ENCODE measurements around the gene TRIM14.
"Not testable (repeated sequence)": the region's sequence is repeated elsewhere in the genome, so short reads cannot be mapped to it uniquely, and the experiment has no call there.

TRIM14 gene

GRCh38 chr9:98129451-98129881 lies 10.4 kb upstream of the TRIM14 start:
- DNase-seq (ENCODE audit: low spot score): peak; percentile 72
- TF ChIP-seq CTCF (IDR thresholded peaks at IDR 0.05; ENCODE audit: borderline replicate concordance, control extremely low read depth, extremely low read depth, insufficient read depth, missing control alignments): no peak
- in situ Hi-C loops (cut with MboI; ENCODE audit: low sequenced_read_pairs, unreplicated experiment): no loop called here

GRCh38 chr9:98128316-98128715 lies 9.3 kb upstream of the TRIM14 start:
- in situ Hi-C loops (cut with MboI; ENCODE audit: low sequenced_read_pairs, unreplicated experiment): no loop called here
- no peak for DNase-seq (ENCODE audit: low spot score)
- TF ChIP-seq CTCF (IDR thresholded peaks at IDR 0.05; ENCODE audit: borderline replicate concordance, control extremely low read depth, extremely low read depth, insufficient read depth, missing control alignments): no peak

- in situ Hi-C loops (cut with MboI; ENCODE audit: low sequenced_read_pairs, unreplicated experiment): no loop called here
- DNase-seq (ENCODE audit: low spot score): no peak
- TF ChIP-seq CTCF (IDR thresholded peaks at IDR 0.05; ENCODE audit: borderline replicate concordance, control extremely low read depth, extremely low read depth, insufficient read depth, missing control alignments): no peak
Observed at GRCh38 chr9:98127226-98127625, 8.2 kb upstream of the TRIM14 start.

- in situ Hi-C loops (cut with MboI; ENCODE audit: low sequenced_read_pairs, unreplicated experiment): no loop called here
- TF ChIP-seq CTCF (IDR thresholded peaks at IDR 0.05; ENCODE audit: borderline replicate concordance, control extremely low read depth, extremely low read depth, insufficient read depth, missing control alignments): no peak
- DNase-seq (ENCODE audit: low spot score): no peak
Observed at GRCh38 chr9:98124637-98125426, 5.8 kb upstream of the TRIM14 start.

- DNase-seq (ENCODE audit: low spot score); in situ Hi-C loops (cut with MboI; ENCODE audit: low sequenced_read_pairs, unreplicated experiment): not testable (repeated sequence)
Observed at GRCh38 chr9:98124091-98124490, 5.1 kb upstream of the TRIM14 start.

GRCh38 chr9:98121058-98121457 lies 2.0 kb upstream of the TRIM14 start:
- in situ Hi-C loops (cut with MboI; ENCODE audit: low sequenced_read_pairs, unreplicated experiment): no loop called here
- TF ChIP-seq CTCF (IDR thresholded peaks at IDR 0.05; ENCODE audit: borderline replicate concordance, control extremely low read depth, extremely low read depth, insufficient read depth, missing control alignments): no peak

GRCh38 chr9:98120476-98120875 lies 1.5 kb upstream of the TRIM14 start:
- no peak for TF ChIP-seq CTCF (IDR thresholded peaks at IDR 0.05; ENCODE audit: borderline replicate concordance, control extremely low read depth, extremely low read depth, insufficient read depth, missing control alignments)
- no peak for DNase-seq (ENCODE audit: low spot score)
- in situ Hi-C loops (cut with MboI; ENCODE audit: low sequenced_read_pairs, unreplicated experiment): no loop called here

More at GRCh38 chr9:98121058-98121457, 2.0 kb upstream of the TRIM14 start:
- no peak for DNase-seq (ENCODE audit: low spot score)

All from GM13976 (cell line).